Measurements from ENCODE around the gene PRR36.

- TF ChIP-seq, protein P1, sequence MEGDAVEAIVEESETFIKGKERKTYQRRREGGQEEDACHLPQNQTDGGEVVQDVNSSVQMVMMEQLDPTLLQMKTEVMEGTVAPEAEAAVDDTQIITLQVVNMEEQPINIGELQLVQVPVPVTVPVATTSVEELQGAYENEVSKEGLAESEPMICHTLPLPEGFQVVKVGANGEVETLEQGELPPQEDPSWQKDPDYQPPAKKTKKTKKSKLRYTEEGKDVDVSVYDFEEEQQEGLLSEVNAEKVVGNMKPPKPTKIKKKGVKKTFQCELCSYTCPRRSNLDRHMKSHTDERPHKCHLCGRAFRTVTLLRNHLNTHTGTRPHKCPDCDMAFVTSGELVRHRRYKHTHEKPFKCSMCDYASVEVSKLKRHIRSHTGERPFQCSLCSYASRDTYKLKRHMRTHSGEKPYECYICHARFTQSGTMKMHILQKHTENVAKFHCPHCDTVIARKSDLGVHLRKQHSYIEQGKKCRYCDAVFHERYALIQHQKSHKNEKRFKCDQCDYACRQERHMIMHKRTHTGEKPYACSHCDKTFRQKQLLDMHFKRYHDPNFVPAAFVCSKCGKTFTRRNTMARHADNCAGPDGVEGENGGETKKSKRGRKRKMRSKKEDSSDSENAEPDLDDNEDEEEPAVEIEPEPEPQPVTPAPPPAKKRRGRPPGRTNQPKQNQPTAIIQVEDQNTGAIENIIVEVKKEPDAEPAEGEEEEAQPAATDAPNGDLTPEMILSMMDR (IDR thresholded peaks at IDR 0.05) = no peak
- no peak for TF ChIP-seq EP300 (IDR thresholded peaks at IDR 0.05)
- no peak for TF ChIP-seq POLR2A (IDR thresholded peaks at IDR 0.05)
- TF ChIP-seq POLR2AphosphoS5 (IDR thresholded peaks at IDR 0.05) = no peak
Observed at GRCh38 chr19:7868326-7868670, 5.9 kb downstream of the PRR36 start.

All from sigmoid colon (tissue), 4 donors.